Aorta (tissue), 5 donors: ENCODE data around the gene HSD17B11. TPM values are rescaled to one million over a fixed set of nuclear protein-coding genes. Genes with fewer than 3 reads are reported as not detected.

Experiments
- ATAC-seq: fragments of 200-7000 bp; cut with Tn5 transposase; one replicate; pipeline ENCODE4 v1.9.1; 2022; ENCODE audit warnings: moderate library complexity; ENCODE audit not compliant: low FRiP score
- DNase-seq, 2 donors: peaks; one replicate each; pipeline ENCODE4 v3.0.0-alpha.2; 2020
- H3K27ac ChIP-seq, 2 donors: one replicate each; pipeline ENCODE4 v1.5.1; 2013; ENCODE audit warnings: low read length in 2 of 2, mild to moderate bottlenecking in 2 of 2, moderate library complexity in 2 of 2, control low read depth in 1 of 2, inconsistent platforms in 1 of 2, low read depth in 1 of 2
- H3K27me3 ChIP-seq, 2 donors: one replicate each; pipeline ENCODE4 v1.6.1; 2013; ENCODE audit warnings: control low read depth in 1 of 2, low read length in 1 of 2, mild to moderate bottlenecking in 1 of 2, moderate library complexity in 1 of 2; ENCODE audit not compliant: insufficient read depth in 2 of 2, control insufficient read depth in 1 of 2
- H3K36me3 ChIP-seq, 2 donors: one replicate each; pipeline ENCODE4 v1.6.1; 2013; ENCODE audit warnings: control low read depth in 1 of 2, low read length in 1 of 2, mild to moderate bottlenecking in 1 of 2; ENCODE audit not compliant: insufficient read depth in 2 of 2, control insufficient read depth in 1 of 2
- H3K4me1 ChIP-seq, 2 donors: one replicate each; pipeline ENCODE4 v1.6.1; 2013; ENCODE audit warnings: low read length in 2 of 2, control low read depth in 1 of 2, mild to moderate bottlenecking in 1 of 2, moderate library complexity in 1 of 2; ENCODE audit not compliant: insufficient read depth in 2 of 2, control insufficient read depth in 1 of 2
- H3K4me3 ChIP-seq, 2 donors: one replicate each; pipeline ENCODE4 v1.5.1; 2013; ENCODE audit warnings: low read length in 2 of 2, control low read depth in 1 of 2, mild to moderate bottlenecking in 1 of 2
- H3K9me3 ChIP-seq: one replicate; pipeline ENCODE4 v1.6.1; 2013; ENCODE audit warnings: mild to moderate bottlenecking, low read length; ENCODE audit not compliant: control insufficient read depth
- WGBS, 2 donors: extraction: QIAGEN DNeasy Blood & Tissue Kit; methylation state at CpG; one replicate each; pipeline ENCODE4 v1.1.7; 2013; 5-methylcytosine and 5-hydroxymethylcytosine counted together
- intact Hi-C, 2 donors: fragments of 100-400 bp; cut with DNase I; formaldehyde crosslinking; loops; one replicate each; pipeline versions ENCODE4 v1.14.2 to v1.15.0; 2022
- polyA plus RNA-seq, 2 donors: library from polyadenylated mRNA; stranded (reverse); fragments of 200-250 nt; gene quantifications; one replicate each; pipeline ENCODE4 v1.2.3, GENCODE V29; 2013
- total RNA-seq, 2 donors: library from RNA; stranded (reverse); fragmentation: NEBNext Ultra II Directional; extraction: Animal tissue kit (Norgen Biotek cat#: 25700); gene quantifications; one replicate each; pipeline ENCODE4 v1.2.1, GENCODE V29; 2021
- donor health status: healthy with polysubstance abuse.
- donor health status: Bipolar disorder and iron deficiency.
- donor health status: DM: no; HTN: no; CAD: no.
- donor health status: DM: no; HTN: no; CAD: no.
- donor health status: DM: yes; HTN: yes; CAD: no.

HSD17B11 gene
- total and polyA plus RNA-seq, 4 donors: 35.5 to 77.6 (median 63.7) TPM

GRCh38 chr4:87382116-87382515 is 8.9 kb downstream of the HSD17B11 start:
- Histone ChIP-seq H3K36me3 (no peaks in the 10 kb centered on the region), H3K27me3 (no peaks in the 10 kb centered on the region), H3K4me1 (no peaks in the 10 kb centered on the region), H3K27ac (no peak overlapping the region), H3K9me3 (no peaks in the 10 kb centered on the region), H3K4me3 (no peak overlapping the region)
- ATAC-seq (no peak), DNase-seq (no peak)
- 48 to 49% methylated on average over 2 of the region's 2 CpGs for WGBS, 2 donors
- intact Hi-C loops: loop anchor here in 1 of 2 donors (10.0 kb wide), 1 partner anchor 463 kb away; no protein-coding TSS in a partner anchor

GRCh38 chr4:87377816-87378215 is 13.2 kb downstream of the HSD17B11 start:
- ATAC-seq: no peak
- Histone ChIP-seq H3K27me3 (no peaks in the 10 kb centered on the region), H3K36me3 (no peaks in the 10 kb centered on the region), H3K4me3 (no peak overlapping the region), H3K27ac (no peak overlapping the region), H3K4me1 (no peaks in the 10 kb centered on the region), H3K9me3 (no peaks in the 10 kb centered on the region)
- intact Hi-C loops: loop anchor here in 1 of 2 donors (5.0 kb wide), 3 partner anchors 44 to 469 kb away; partner anchors contain the start of gene NUDT9
- no peak for DNase-seq
- 69 to 72% methylated on average over 2 of the region's 2 CpGs for WGBS, 2 donors

- intact Hi-C loops: loop anchor here (2.0 to 5.0 kb wide), 4 partner anchors 46 to 471 kb away; partner anchors contain the start of gene NUDT9 (in 1 of the 2)
- Histone ChIP-seq H3K36me3 (no peaks in the 10 kb centered on the region), H3K9me3 (no peaks in the 10 kb centered on the region), H3K4me3 (no peak overlapping the region), H3K27me3 (no peaks in the 10 kb centered on the region), H3K27ac (no peak overlapping the region), H3K4me1 (no peaks in the 10 kb centered on the region)
- no peak for DNase-seq
- 34 to 46% methylated on average over 4 of the region's 4 CpGs for WGBS, 2 donors
- peak; percentile 88 for ATAC-seq
Observed at GRCh38 chr4:87375719-87376291, 15.2 kb downstream of the HSD17B11 start.

GRCh38 chr4:87370068-87370467 is 20.9 kb downstream of the HSD17B11 start:
- WGBS, 2 donors: 82 to 85% methylated on average over 2 of the region's 2 CpGs
- Histone ChIP-seq H3K27ac (no peak overlapping the region), H3K27me3 (no peaks in the 10 kb centered on the region), H3K4me1 (no peaks in the 10 kb centered on the region), H3K36me3 (no peaks in the 10 kb centered on the region), H3K9me3 (no peaks in the 10 kb centered on the region), H3K4me3 (no peak overlapping the region)
- DNase-seq (no peak), ATAC-seq (no peak)
- intact Hi-C loops: no loop called here

GRCh38 chr4:87366521-87367162 is 24.3 kb downstream of the HSD17B11 start:
- H3K36me3 ChIP-seq: peaks cover 2% of the 10 kb centered on the region in 2 donors
- H3K4me1 ChIP-seq: no peaks in the 10 kb centered on the region
- no peaks in the 10 kb centered on the region for H3K9me3 ChIP-seq
- intact Hi-C loops: no loop called here
- WGBS, 2 donors: 73 to 98% methylated on average over 2 of the region's 2 CpGs
- no peaks in the 10 kb centered on the region for H3K27me3 ChIP-seq
- no peak overlapping the region for H3K4me3 ChIP-seq
- DNase-seq (no peak), ATAC-seq (no peak)
- no peak overlapping the region for H3K27ac ChIP-seq

- no peak for ATAC-seq
- WGBS, 2 donors: 55 to 77% methylated on average over 1 of the region's 1 CpG
- no peak for DNase-seq
- intact Hi-C loops: no loop called here
- Histone ChIP-seq H3K4me1 (no peaks in the 10 kb centered on the region), H3K27me3 (no peaks in the 10 kb centered on the region), H3K36me3 (peaks cover 2% of the 10 kb centered on the region in 2 donors), H3K4me3 (no peak overlapping the region), H3K27ac (no peak overlapping the region), H3K9me3 (no peaks in the 10 kb centered on the region)
Observed at GRCh38 chr4:87365348-87365747, 25.6 kb downstream of the HSD17B11 start.

- Histone ChIP-seq H3K27me3 (no peaks in the 10 kb centered on the region), H3K27ac (no peak overlapping the region), H3K4me3 (no peak overlapping the region), H3K4me1 (no peaks in the 10 kb centered on the region), H3K9me3 (no peaks in the 10 kb centered on the region), H3K36me3 (peaks cover 2% of the 10 kb centered on the region in 2 donors)
- WGBS, 2 donors: 97 to 100% methylated on average over 2 of the region's 2 CpGs
- intact Hi-C loops: no loop called here
- ATAC-seq (no peak), DNase-seq (no peak)
Observed at GRCh38 chr4:87363552-87363951, 27.4 kb downstream of the HSD17B11 start.

GRCh38 chr4:87360338-87360935 is 30.6 kb downstream of the HSD17B11 start:
- ATAC-seq: no peak
- intact Hi-C loops: no loop called here
- no peak overlapping the region for H3K4me3 ChIP-seq
- no peaks in the 10 kb centered on the region for H3K4me1 ChIP-seq
- peaks cover 3 to 5% of the 10 kb centered on the region in 2 donors for H3K36me3 ChIP-seq
- H3K9me3 ChIP-seq: no peaks in the 10 kb centered on the region
- no peaks in the 10 kb centered on the region for H3K27me3 ChIP-seq
- no peak for DNase-seq
- WGBS, 2 donors: 68 to 75% methylated on average over 7 of the region's 7 CpGs
- H3K27ac ChIP-seq: no peak overlapping the region
